HG02973 (cell line): ENCODE data around the gene FRMD8.

ENCODE experiments used
- ATAC-seq: cut with Tn5 transposase; IDR thresholded peaks from one replicate; pipeline ENCODE4 v1.9.1; 2021; ENCODE audit warnings: moderate library complexity; ENCODE audit not compliant: unreplicated experiment

The FRMD8 gene

DNA sequence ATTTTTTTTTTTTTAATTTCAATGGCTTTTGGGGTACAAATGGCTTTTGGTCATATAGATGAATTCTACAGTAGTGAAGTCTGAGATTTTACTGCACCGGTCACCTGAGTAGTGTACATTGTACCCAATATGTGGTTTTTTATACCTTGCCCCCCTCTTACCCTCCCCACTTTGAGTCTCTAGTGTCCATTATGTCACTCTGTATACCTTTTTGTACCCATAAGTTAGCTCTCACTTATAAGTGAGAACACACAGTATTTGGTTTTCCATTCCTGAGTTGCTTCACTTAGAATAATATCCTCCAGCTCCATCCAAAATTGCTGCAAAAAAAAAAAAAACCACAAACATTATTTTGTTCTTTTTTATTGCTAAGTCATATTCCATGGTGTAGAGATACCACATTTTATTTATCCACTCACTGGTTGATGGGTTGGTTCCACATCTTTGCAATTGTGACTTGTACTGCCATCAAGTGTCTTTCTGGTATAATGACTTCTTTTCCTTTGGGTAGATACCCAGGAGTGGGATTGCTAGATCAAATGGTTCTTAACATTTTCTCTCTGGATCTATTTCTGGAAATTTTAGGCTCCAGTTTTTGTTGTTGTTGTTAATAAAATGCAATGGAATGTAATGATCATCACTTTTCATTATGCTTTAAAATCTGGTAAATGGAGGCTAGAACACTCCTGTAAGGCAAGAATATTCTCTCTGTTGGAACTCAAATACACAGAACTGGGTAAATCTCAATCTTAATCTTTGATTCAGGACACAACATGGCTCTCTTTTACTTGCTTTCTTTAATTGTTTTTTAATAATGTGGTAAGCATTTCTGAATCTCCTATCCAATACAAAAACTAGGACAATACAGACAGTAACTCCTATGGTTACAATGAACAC lies 46.5 kb downstream of the FRMD8 start:
- ATAC-seq, result no peak

DNA sequence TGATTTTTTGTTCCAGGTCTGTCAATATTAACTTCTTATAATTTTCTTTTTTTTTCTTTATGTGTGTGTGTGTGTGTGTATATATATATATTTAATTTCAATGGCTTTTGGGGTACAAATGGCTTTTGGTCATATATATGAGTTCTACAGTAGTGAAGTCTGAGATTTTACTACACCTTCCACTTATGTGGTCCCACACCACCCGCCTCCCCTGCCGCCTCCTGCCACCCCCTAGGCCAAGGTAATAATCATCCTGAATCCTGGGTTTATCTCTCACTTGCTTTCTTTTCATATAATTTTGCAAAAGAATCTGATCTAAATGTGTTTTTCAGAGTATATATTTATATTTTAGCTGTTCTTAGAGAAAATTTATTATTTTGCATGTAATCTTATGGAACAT lies 47.2 kb downstream of the FRMD8 start:
- no peak for ATAC-seq

GRCh38 chr11:65434057-65434666 lies 47.7 kb downstream of the FRMD8 start:
- no peak for ATAC-seq

DNA sequence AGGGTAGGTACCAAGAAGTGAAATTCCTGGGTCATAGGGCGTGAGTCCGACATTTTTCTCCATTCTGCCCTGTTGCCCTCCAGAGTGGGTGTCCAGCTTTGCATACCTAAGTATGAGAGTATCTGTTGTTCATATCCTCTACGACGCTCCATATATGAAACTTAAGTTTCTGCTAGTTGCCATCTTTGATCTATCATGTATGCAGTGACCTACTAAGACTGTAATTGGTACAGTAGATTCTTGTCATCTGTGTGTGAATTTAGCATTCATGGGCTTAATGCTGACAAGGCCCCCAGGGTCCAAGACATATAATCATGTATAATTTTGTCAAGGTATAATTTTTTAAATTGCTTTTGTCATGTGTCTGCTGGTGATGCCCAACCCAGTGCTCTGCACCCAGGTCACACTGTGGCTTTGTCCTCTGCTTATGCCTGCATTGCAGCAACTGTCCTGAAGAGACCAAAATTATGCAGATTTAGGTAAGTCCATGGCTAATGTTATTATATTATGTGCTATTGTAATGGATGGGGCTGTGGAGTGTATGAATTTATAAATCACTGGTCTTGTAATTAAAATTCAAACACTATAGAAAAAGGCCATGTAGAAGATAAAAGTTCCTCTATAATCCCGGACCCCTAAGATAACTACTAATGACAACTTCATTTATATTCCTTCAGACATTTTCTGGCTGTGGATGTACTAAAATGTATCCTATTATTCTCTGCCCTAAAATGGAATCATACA lies 48.4 kb downstream of the FRMD8 start:
- ATAC-seq, result no peak

DNA sequence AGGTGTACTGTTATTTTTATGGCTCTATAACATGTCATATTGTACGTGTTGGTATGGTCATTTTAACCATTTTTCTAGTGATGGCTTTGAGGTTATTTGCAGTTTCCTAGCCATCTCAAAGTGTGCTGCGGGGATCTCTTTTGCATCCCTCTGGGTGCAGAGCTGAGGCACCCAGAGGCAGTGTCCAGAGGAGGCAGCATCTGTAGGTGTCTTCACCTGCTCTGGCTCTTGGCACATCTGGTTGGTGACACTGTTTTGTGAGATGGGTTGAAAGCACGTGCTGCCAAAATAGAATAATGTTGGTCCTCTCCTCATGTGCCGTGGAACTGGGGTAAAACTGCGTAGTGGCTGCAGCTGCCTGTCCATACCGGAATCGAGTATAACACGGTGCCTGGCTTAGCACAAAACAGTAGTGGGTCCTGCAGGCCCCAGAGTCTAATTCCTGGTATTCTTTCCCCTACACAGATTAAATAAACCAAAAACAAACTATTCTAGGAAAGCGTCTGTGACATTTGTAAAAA lies 49.0 kb downstream of the FRMD8 start:
- ATAC-seq, result no peak

DNA sequence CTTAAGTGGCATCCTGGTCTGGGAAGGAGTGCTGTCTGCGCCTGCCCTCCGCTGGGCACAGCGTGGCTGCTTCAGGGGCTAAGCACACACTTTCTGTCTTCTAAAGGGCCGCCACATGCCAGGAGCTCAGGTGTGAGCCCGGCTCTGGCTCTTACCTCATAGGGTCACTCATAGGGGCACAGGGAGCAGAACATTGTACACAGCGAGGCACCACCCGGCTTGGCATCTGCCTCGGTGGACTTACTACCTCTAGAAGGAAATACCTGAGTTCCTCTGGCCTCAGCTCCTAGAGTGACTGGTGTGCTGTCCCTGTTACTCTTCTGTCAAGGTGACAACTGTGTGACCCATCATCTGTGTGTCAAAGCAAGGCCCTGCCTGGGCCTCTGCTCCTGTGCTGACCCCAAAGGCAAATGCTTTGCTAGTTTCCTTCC lies 49.6 kb downstream of the FRMD8 start:
- ATAC-seq, result no peak

DNA sequence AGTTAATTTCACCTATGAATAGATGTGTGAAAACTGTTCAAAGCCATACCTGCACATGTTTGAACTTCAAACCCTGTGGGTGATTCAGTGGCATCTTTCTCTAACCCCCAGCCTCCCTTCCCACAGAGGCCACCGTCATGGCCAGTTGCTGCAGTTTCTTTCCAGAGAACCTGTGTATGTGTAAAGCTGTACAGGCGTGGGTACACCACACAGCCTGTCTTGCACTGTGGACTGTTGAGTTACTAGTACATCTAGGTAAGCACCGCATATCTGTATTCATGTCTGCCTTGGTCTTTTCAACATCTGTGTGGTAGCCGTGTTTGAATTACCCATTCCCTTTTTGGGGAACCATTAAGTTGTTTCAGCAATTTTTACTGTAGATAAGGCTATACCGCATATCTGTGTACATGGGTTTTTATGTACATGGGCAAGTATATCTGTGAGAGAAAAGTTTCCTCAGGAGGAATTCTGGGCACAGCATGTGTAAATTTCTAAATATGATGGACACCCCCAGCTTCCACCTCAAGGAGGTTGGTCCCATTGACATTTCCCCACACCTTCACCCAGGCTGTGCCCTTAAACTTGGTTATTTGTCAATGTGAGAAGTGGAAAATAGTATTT lies 50.1 kb downstream of the FRMD8 start:
- no peak for ATAC-seq

GRCh38 chr11:65437436-65438227 lies 51.2 kb downstream of the FRMD8 start:
- ATAC-seq, result no peak

GRCh38 chr11:65438257-65439151 lies 52.1 kb downstream of the FRMD8 start:
- ATAC-seq, result no peak

- no peak for ATAC-seq
These were observed 53.1 kb downstream of the FRMD8 start for GRCh38 chr11:65439331-65440181.

DNA sequence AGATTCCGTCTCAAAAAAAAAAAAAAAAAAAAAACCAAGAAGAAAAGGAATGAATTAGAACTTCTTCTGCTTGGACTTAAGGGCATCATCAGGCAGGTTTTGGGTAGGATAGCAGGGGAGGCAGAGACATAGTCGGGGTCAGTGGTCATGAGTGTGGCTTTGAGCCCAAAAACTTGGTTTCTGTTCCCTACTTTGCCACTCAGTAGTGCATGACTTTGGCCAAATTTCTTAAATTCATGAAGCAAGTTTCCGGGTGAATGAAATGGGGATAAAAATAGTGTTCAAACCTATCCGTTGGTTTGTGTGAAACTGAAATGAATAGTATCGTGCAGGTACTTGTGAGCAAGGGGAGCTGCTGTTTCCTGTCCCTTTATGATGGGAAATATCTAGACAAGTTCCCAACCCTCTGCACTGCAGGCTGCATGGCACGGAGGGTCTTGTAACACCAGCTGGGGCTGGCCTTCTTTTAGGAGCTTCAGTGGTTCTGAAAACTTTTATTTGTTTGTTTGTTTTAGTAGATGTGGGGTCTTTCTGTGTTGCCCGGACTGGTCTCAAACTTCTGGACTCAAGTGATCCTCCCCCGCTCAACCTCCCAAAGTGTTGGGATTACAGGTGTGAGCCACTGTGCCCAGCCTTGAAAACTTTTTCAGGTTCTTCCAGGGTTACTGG lies 54.5 kb downstream of the FRMD8 start:
- peak; percentile 41 for ATAC-seq

GRCh38 chr11:65442842-65443331 lies 56.5 kb downstream of the FRMD8 start:
- ATAC-seq, result no peak

DNA sequence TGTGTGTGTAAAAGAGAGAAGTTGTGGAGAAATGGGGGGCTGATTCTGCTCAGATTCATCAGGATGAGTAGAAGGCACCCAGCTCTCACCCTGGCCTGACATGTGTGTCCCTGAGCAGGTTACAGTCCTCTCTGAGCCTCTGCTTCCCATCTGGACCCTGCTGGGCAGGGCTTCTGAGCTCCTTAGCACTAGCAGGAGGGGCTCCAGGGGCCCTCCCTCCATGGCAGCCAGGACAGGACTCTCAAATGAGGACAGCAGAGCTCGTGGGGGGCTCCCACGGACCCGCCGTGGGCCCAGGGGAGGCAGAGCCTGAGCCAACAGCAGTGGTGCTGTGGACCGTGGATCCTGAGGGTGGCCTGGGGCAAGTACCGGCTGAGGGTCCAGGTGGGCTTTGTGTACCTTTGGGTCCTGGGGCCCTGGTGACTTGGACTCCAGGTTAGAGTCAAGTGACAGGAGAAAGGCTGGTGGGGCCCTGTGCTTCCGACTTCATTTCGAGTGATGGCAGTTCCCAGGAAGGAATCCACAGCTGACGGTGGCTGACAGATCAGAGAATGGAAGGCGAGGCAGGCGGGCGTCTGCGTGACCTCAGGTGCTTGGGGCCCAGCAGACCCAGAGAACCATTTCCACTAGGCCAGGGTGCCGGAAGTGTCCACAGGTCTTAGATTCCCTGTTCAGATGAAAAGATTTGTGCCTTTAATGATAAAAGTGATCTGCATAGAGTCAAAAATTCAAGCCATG lies 58.0 kb downstream of the FRMD8 start:
- no peak for ATAC-seq

DNA sequence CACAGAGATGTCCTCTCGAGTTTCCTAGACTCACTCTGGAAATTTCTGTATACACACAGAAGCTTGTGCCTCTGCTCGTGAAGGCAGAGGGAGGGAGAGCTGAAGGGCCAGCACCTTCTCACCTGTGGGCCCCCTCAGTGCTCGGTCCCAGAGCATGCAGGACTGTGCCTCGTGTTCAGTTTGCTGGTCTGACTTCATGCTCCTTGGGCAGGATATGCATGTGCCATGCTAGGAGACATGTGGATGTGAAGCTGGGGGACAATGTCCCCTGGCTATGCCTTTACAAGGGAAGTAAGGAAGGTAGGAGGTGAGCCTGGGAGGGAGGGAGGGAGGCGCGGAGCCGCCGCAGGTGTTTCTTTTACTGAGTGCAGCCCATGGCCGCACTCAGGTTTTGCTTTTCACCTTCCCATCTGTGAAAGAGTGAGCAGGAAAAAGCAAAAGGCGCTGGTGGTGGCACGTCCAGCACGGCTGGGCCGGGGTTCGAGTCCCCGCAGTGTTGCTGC lies 58.7 kb downstream of the FRMD8 start:
- ATAC-seq, result no peak

GRCh38 chr11:65445604-65446445 lies 59.4 kb downstream of the FRMD8 start:
- ATAC-seq, result no peak
